HCT116 (cell line): ENCODE results near the gene FSD1. TPM values are rescaled to one million over a fixed set of nuclear protein-coding genes. Genes with fewer than 3 reads are reported as not detected.

Experiments used
- ATAC-seq: fragments of 200-7000 bp; cut with Tn5 transposase; 2 replicates; pipeline ENCODE4 v1.9.1; 2020; ENCODE audit warnings: mild to moderate bottlenecking, moderate library complexity
- BruUV-seq: library from RNA; stranded (reverse); fragments of 400-500 nt; replicated peaks from 2 replicates; lab custom pipeline; 2021; lab: Mats Ljungman, UMichigan
- CTCF ChIA-PET: fragments of 300-600 bp; sonication (Branson Sonifier 250); formaldehyde crosslinking; loops from one replicate; lab custom pipeline; 2021; ENCODE audit warnings: antibody characterized with exemption; lab: Charles Lee
- POLR2A ChIA-PET: fragments of 300-600, 350-600 bp; sonication (Branson Sonifier 250); formaldehyde crosslinking; loops from one replicate; lab custom pipeline; 2021; ENCODE audit warnings: antibody characterized with exemption; lab: Charles Lee
- RAD21 ChIA-PET, 2 experiments: fragments of 300-600 bp; sonication (Branson Sonifier 250); formaldehyde crosslinking; loops; one replicate each; lab custom pipeline; 2023; ENCODE audit warnings: low total read pairs in 2 of 2; ENCODE audit not compliant: uncharacterized antibody in 2 of 2, unreplicated experiment in 2 of 2, low non-redundant PET in 1 of 2; lab: Charles Lee
- DNase-seq: peaks from one replicate; pipeline ENCODE4 v3.0.0-alpha.2; 2010; ENCODE audit warnings: low read depth, low spot score
- H2AFZ ChIP-seq: fragments of 200-600 bp; shearing (Covaris generic), sonication (generic); 2 replicates; pipeline ENCODE4 v1.6.1; 2017; ENCODE audit warnings: low read depth, mixed run types, mixed read lengths, antibody characterized with exemption, low read length; ENCODE audit not compliant: poor library complexity, severe bottlenecking
- H3K27ac ChIP-seq: 2 replicates; pipeline ENCODE4 v1.5.1; 2012; ENCODE audit warnings: low read depth, low read length
- H3K27me3 ChIP-seq: fragments of 200-600 bp; sonication (generic); 2 replicates; pipeline ENCODE4 v1.6.1; 2016; ENCODE audit warnings: mixed run types, low read length, mixed read lengths; ENCODE audit not compliant: insufficient read depth
- H3K36me3 ChIP-seq, 2 experiments: fragments of 200-500 bp in 1 of 2; fragments of 200-600 bp in 1 of 2; sonication (Bioruptor generic) in 1 of 2; sonication (generic) in 1 of 2; 2 replicates each; pipeline versions ENCODE4 v1.5.1 to v1.6.1; 2014 to 2016; ENCODE audit warnings: low read length in 2 of 2, inconsistent platforms in 1 of 2, mixed read lengths in 1 of 2, mixed run types in 1 of 2; ENCODE audit not compliant: insufficient read depth in 2 of 2, control insufficient read depth in 1 of 2
- H3K4me1 ChIP-seq, 2 experiments: fragments of 200-600 bp in 1 of 2; sonication (generic) in 1 of 2; 2 replicates each; pipeline versions ENCODE4 v1.5.1 to v1.6.1; 2012 to 2017; ENCODE audit warnings: low read length in 2 of 2, inconsistent platforms in 1 of 2, mild to moderate bottlenecking in 1 of 2, mixed read lengths in 1 of 2, mixed run types in 1 of 2, moderate library complexity in 1 of 2; ENCODE audit not compliant: insufficient read depth in 2 of 2, control insufficient read depth in 1 of 2
- H3K4me2 ChIP-seq: fragments of 200-600 bp; sonication (generic); 2 replicates; pipeline ENCODE4 v1.6.1; 2017; ENCODE audit warnings: mixed run types, low read length, mixed read lengths
- H3K4me3 ChIP-seq, 2 experiments: fragments of 200-600 bp in 1 of 2; sonication (generic) in 1 of 2; replicated peaks in 1 of 2; 2 replicates each; pipeline ENCODE4 v1.5.1; 2011 to 2016; ENCODE audit warnings: low read length in 2 of 2, control low read depth in 1 of 2, low read depth in 1 of 2, mild to moderate bottlenecking in 1 of 2, mixed read lengths in 1 of 2, mixed run types in 1 of 2
- H3K79me2 ChIP-seq: fragments of 200-600 bp; sonication (generic); 2 replicates; pipeline ENCODE4 v1.6.1; 2017; ENCODE audit warnings: mild to moderate bottlenecking, mixed run types, low read length, moderate library complexity, mixed read lengths; ENCODE audit not compliant: insufficient read depth
- H3K9ac ChIP-seq: fragments of 200-600 bp; sonication (generic); 2 replicates; pipeline ENCODE4 v1.6.1; 2016; ENCODE audit warnings: low read length, mixed read lengths
- H3K9me2 ChIP-seq: fragments of 200-600 bp; sonication (generic), shearing (Covaris generic); 2 replicates; pipeline ENCODE4 v1.6.1; 2017; ENCODE audit warnings: mixed run types, mild to moderate bottlenecking, moderate library complexity; ENCODE audit not compliant: insufficient read depth
- H3K9me3 ChIP-seq, 2 experiments: fragments of 200-500 bp in 1 of 2; fragments of 200-600 bp in 1 of 2; sonication (Bioruptor generic) in 1 of 2; sonication (generic) in 1 of 2; 2 replicates each; pipeline ENCODE4 v1.6.1; 2014 to 2017; ENCODE audit warnings: low read length in 2 of 2, mixed read lengths in 2 of 2, inconsistent platforms in 1 of 2, low read depth in 1 of 2, mild to moderate bottlenecking in 1 of 2, mixed run types in 1 of 2, moderate library complexity in 1 of 2; ENCODE audit not compliant: control insufficient read depth in 1 of 2, insufficient read depth in 1 of 2
- H4K20me1 ChIP-seq: fragments of 200-600 bp; sonication (generic), shearing (Covaris generic); 2 replicates; pipeline ENCODE4 v1.6.1; 2017; ENCODE audit warnings: mixed run types, mild to moderate bottlenecking, moderate library complexity; ENCODE audit not compliant: insufficient read depth
- CEBPB ChIP-seq: IDR thresholded peaks from 2 replicates; pipeline ENCODE4 v1.6.1; 2012; ENCODE audit warnings: low read depth
- EGR1 ChIP-seq: IDR thresholded peaks from 2 replicates; pipeline ENCODE4 v1.6.1; 2012; ENCODE audit warnings: low read depth
- ELF1 ChIP-seq: IDR thresholded peaks from 2 replicates; pipeline ENCODE4 v1.6.1; 2012; ENCODE audit warnings: low read depth, borderline replicate concordance
- EZH2 ChIP-seq: fragments of 200-600 bp; sonication (generic); IDR thresholded peaks from 2 replicates; pipeline ENCODE4 v1.6.1; 2017; ENCODE audit warnings: antibody characterized with exemption, mixed run types
- EZH2phosphoT487 ChIP-seq: fragments of 200-600 bp; IDR thresholded peaks from 2 replicates; pipeline ENCODE4 v1.6.1; 2018; ENCODE audit warnings: antibody characterized with exemption, borderline replicate concordance
- FOSL1 ChIP-seq: IDR thresholded peaks from 2 replicates; pipeline ENCODE4 v1.6.1; 2012; ENCODE audit warnings: low read depth
- JUND ChIP-seq: IDR thresholded peaks from 2 replicates; pipeline ENCODE4 v1.6.1; 2012
- SIN3A ChIP-seq: IDR thresholded peaks from 2 replicates; pipeline ENCODE4 v1.6.1; 2012; ENCODE audit warnings: low read depth
- SP1 ChIP-seq: IDR thresholded peaks from 2 replicates; pipeline ENCODE4 v1.6.1; 2012; ENCODE audit warnings: low read depth
- TCF7L2 ChIP-seq: IDR thresholded peaks from 2 replicates; pipeline ENCODE4 v1.7.0; 2011; ENCODE audit warnings: borderline replicate concordance, inconsistent platforms; ENCODE audit not compliant: insufficient read depth, insufficient read length; ENCODE audit errors: extremely low read depth
- YY1 ChIP-seq: IDR thresholded peaks from 2 replicates; pipeline ENCODE4 v1.6.1; 2011; ENCODE audit warnings: low read length, low read depth, moderate library complexity, mild to moderate bottlenecking; ENCODE audit not compliant: insufficient replicate concordance; ENCODE audit errors: extremely low read depth
- ZNF274 ChIP-seq: fragments of 200-500 bp; sonication (Bioruptor generic); IDR thresholded peaks from 2 replicates; pipeline ENCODE4 v1.6.1; 2014; ENCODE audit warnings: mild to moderate bottlenecking, low read depth, low read length, inconsistent platforms
- intact Hi-C: fragments of 100-400 bp; cut with micrococcal nuclease; formaldehyde crosslinking; loops from 2 replicates; pipeline ENCODE4 v1.10.0; 2022
- total RNA-seq: library from RNA; stranded (reverse); gene quantifications from one replicate; pipeline ENCODE4 v1.2.1, GENCODE V29; 2021; ENCODE audit not compliant: unreplicated experiment
- TF ChIP-seq, protein P1 (sequence below): IDR thresholded peaks from 2 replicates; pipeline ENCODE4 v1.6.1; 2012
- TF ChIP-seq, protein P2 (sequence below), 3 experiments: fragments of 200-600 bp in 1 of 3; sonication (generic) in 1 of 3; IDR thresholded peaks in 2 of 3; conservative IDR thresholded peaks in 1 of 3; 2 replicates each; pipeline ENCODE4 v1.5.1; 2012 to 2017; ENCODE audit warnings: low read depth in 2 of 3, low read length in 2 of 3, antibody characterized with exemption in 1 of 3, borderline replicate concordance in 1 of 3, control low read depth in 1 of 3, mild to moderate bottlenecking in 1 of 3, mixed read lengths in 1 of 3, mixed run types in 1 of 3, moderate library complexity in 1 of 3; ENCODE audit not compliant: insufficient read depth in 1 of 3

FSD1 gene
- total RNA-seq, 1 experiment from 2014 or later, result 20.1 TPM

- TF ChIP-seq TCF7L2 (no peak), EGR1 (no peak), ZNF274 (no peak), CEBPB (no peak), SIN3A (no peak), EZH2phosphoT487 (no peak), FOSL1 (no peak), YY1 (no peak), EZH2 (no peak), ELF1 (no peak)
These were observed 61.6 kb downstream of the FSD1 start (continued) for GRCh38 chr19:4365791-4366665.

GRCh38 chr19:4366666-4367335 lies 62.4 kb downstream of the FSD1 start:
- no TSS peak for BruUV-seq
- TF ChIP-seq, protein P1, sequence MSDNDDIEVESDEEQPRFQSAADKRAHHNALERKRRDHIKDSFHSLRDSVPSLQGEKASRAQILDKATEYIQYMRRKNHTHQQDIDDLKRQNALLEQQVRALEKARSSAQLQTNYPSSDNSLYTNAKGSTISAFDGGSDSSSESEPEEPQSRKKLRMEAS, result no peak
- TF ChIP-seq TCF7L2 (no peak), ZNF274 (no peak), JUND (no peak), EGR1 (no peak), SP1 (no peak), EZH2phosphoT487 (no peak)
- TF ChIP-seq, protein P2, sequence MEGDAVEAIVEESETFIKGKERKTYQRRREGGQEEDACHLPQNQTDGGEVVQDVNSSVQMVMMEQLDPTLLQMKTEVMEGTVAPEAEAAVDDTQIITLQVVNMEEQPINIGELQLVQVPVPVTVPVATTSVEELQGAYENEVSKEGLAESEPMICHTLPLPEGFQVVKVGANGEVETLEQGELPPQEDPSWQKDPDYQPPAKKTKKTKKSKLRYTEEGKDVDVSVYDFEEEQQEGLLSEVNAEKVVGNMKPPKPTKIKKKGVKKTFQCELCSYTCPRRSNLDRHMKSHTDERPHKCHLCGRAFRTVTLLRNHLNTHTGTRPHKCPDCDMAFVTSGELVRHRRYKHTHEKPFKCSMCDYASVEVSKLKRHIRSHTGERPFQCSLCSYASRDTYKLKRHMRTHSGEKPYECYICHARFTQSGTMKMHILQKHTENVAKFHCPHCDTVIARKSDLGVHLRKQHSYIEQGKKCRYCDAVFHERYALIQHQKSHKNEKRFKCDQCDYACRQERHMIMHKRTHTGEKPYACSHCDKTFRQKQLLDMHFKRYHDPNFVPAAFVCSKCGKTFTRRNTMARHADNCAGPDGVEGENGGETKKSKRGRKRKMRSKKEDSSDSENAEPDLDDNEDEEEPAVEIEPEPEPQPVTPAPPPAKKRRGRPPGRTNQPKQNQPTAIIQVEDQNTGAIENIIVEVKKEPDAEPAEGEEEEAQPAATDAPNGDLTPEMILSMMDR (IDR thresholded peaks at IDR 0.05 in 2 of 3, conservative IDR thresholded peaks at IDR 0.05 in 1 of 3; ENCODE audit: borderline replicate concordance in 1 of 3, insufficient read depth in 1 of 3, low read depth in 2 of 3, low read length in 2 of 3), result no peak
- TF ChIP-seq, all 23 proteins: peak for 0
- no peak overlapping the region for H3K4me2 ChIP-seq
- H3K4me1 ChIP-seq, result peaks cover 3 to 30% of the 10 kb centered on the region in 2 experiments; a peak in 3 of 4 replicates
- ChIA-PET POLR2A (interaction anchor here (1.1 kb wide), 1 partner anchor 35 kb away, joined by 4 read pairs; the partner anchor contains the start of gene CHAF1A), CTCF (no interaction called here), RAD21 (no interaction called here)
- intact Hi-C loops, result no loop called here
- H3K36me3 ChIP-seq, result peaks cover 3 to 7% of the 10 kb centered on the region in 2 experiments; a peak in 1 of 4 replicates
- ATAC-seq (no peak), DNase-seq (no peak)
- no peak overlapping the region; the same call in 1 of the 2 replicates for H3K27ac ChIP-seq
- no peaks in the 10 kb centered on the region for H3K9me3 ChIP-seq
- peaks cover 45% of the 10 kb centered on the region for H3K79me2 ChIP-seq
- H2AFZ ChIP-seq, result no peak overlapping the region
- H4K20me1 ChIP-seq, result no peaks in the 10 kb centered on the region
- H3K9ac ChIP-seq, result no peak overlapping the region
- no peaks in the 10 kb centered on the region for H3K9me2 ChIP-seq
- no peaks in the 10 kb centered on the region for H3K27me3 ChIP-seq
- no peak overlapping the region for H3K4me3 ChIP-seq
